ENCODE measurements around the gene SNAPC5. TPM values are rescaled to one million over a fixed set of nuclear protein-coding genes. Genes with fewer than 3 reads are reported as not detected.
A peak's percentile ranks its signal among the peaks of the same experiment; 100 is the strongest.
"Not testable (repeated sequence)": the region's sequence is repeated elsewhere in the genome, so short reads cannot be mapped to it uniquely, and the experiment has no call there.

The SNAPC5 gene
- total RNA-seq, 1 donor from 2014 or later = 3.7 TPM

- H3K36me3 ChIP-seq = no peaks in the 10 kb centered on the region
- H3K9me3 ChIP-seq = no peaks in the 10 kb centered on the region
- intact Hi-C loops (cut with DNase I) = no loop called here
- no peak for TF ChIP-seq CTCF (IDR thresholded peaks at IDR 0.05)
- H3K4me1 ChIP-seq = no peaks in the 10 kb centered on the region
- no peak overlapping the region for H3K27ac ChIP-seq
- no peak overlapping the region for H3K4me3 ChIP-seq
- no peaks in the 10 kb centered on the region for H3K27me3 ChIP-seq
- peak in 1 of 2 donors; percentile 2 for DNase-seq (ENCODE audit: low spot score in 2 of 2)
Measured at GRCh38 chr15:66474135-66474534, 23.4 kb downstream of the SNAPC5 start.

GRCh38 chr15:66472176-66472999 is 25.2 kb downstream of the SNAPC5 start:
- H3K4me3 ChIP-seq = no peak overlapping the region

GRCh38 chr15:66470825-66471224 is 26.7 kb downstream of the SNAPC5 start:
- H3K9me3 ChIP-seq; H3K27ac ChIP-seq; intact Hi-C loops (cut with DNase I); H3K4me1 ChIP-seq; H3K36me3 ChIP-seq; H3K27me3 ChIP-seq; DNase-seq (ENCODE audit: low spot score in 2 of 2); H3K4me3 ChIP-seq: not testable (repeated sequence)

More at GRCh38 chr15:66472176-66472999, 25.2 kb downstream of the SNAPC5 start:
- DNase-seq (ENCODE audit: low spot score in 2 of 2) = peak in 1 of 2 donors; percentile 43
- no peak for TF ChIP-seq CTCF (IDR thresholded peaks at IDR 0.05)
- no peaks in the 10 kb centered on the region for H3K36me3 ChIP-seq
- no peaks in the 10 kb centered on the region for H3K9me3 ChIP-seq
- H3K4me1 ChIP-seq = no peaks in the 10 kb centered on the region
- no peaks in the 10 kb centered on the region for H3K27me3 ChIP-seq
- H3K27ac ChIP-seq = peak overlapping the region; percentile 26 to 38
- intact Hi-C loops (cut with DNase I) = no loop called here

GRCh38 chr15:66467162-66468040 is 30.2 kb downstream of the SNAPC5 start:
- intact Hi-C loops (cut with DNase I); DNase-seq (ENCODE audit: low spot score in 2 of 2): not testable (repeated sequence)

GRCh38 chr15:66465294-66465693 is 32.3 kb downstream of the SNAPC5 start:
- H3K9me3 ChIP-seq; DNase-seq (ENCODE audit: low spot score in 2 of 2); H3K4me1 ChIP-seq; H3K27ac ChIP-seq; intact Hi-C loops (cut with DNase I); H3K36me3 ChIP-seq; H3K27me3 ChIP-seq; H3K4me3 ChIP-seq: not testable (repeated sequence)

More at GRCh38 chr15:66467162-66468040, 30.2 kb downstream of the SNAPC5 start:
- not testable (repeated sequence) for H3K4me1 ChIP-seq, H3K27me3 ChIP-seq, H3K9me3 ChIP-seq, H3K27ac ChIP-seq, H3K36me3 ChIP-seq, H3K4me3 ChIP-seq

- Histone ChIP-seq H3K9me3 (no peaks in the 10 kb centered on the region), H3K27ac (no peak overlapping the region), H3K4me3 (no peak overlapping the region), H3K27me3 (no peaks in the 10 kb centered on the region), H3K36me3 (no peaks in the 10 kb centered on the region), H3K4me1 (no peaks in the 10 kb centered on the region)
- intact Hi-C loops (cut with DNase I) = no loop called here
- no peak for DNase-seq (ENCODE audit: low spot score in 2 of 2)
- TF ChIP-seq CTCF (IDR thresholded peaks at IDR 0.05) = no peak
Measured at GRCh38 chr15:66462627-66463026, 34.9 kb downstream of the SNAPC5 start.

- DNase-seq (ENCODE audit: low spot score in 2 of 2) = no peak
- Histone ChIP-seq H3K36me3 (no peaks in the 10 kb centered on the region), H3K4me1 (no peaks in the 10 kb centered on the region), H3K9me3 (no peaks in the 10 kb centered on the region), H3K27ac (no peak overlapping the region), H3K4me3 (no peak overlapping the region), H3K27me3 (no peaks in the 10 kb centered on the region)
- intact Hi-C loops (cut with DNase I) = no loop called here
- no peak for TF ChIP-seq CTCF (IDR thresholded peaks at IDR 0.05)
Measured at GRCh38 chr15:66461917-66462316, 35.6 kb downstream of the SNAPC5 start.

- H3K9me3 ChIP-seq; H3K27me3 ChIP-seq; H3K36me3 ChIP-seq; H3K4me1 ChIP-seq; DNase-seq (ENCODE audit: low spot score in 2 of 2); H3K4me3 ChIP-seq; intact Hi-C loops (cut with DNase I); H3K27ac ChIP-seq: not testable (repeated sequence)
Measured at GRCh38 chr15:66461294-66461693, 36.3 kb downstream of the SNAPC5 start.

All from ascending aorta (tissue), 2 donors.